OCI-LY3 (cell line): ENCODE data around the gene WDR91.

Experiments used
- H2AFZ ChIP-seq: fragments of 200-600, 300-600 bp; shearing (Covaris generic); 2 replicates; pipeline ENCODE4 v1.6.0; 2014; ENCODE audit warnings: antibody characterized with exemption, low read depth, low read length
- H3K27ac ChIP-seq: fragments of 200-600, 300-600 bp; sonication (generic); 2 replicates; pipeline ENCODE4 v1.5.1; 2014; ENCODE audit warnings: mild to moderate bottlenecking, low read length, moderate library complexity, mixed read lengths
- H3K27me3 ChIP-seq: fragments of 200-600, 300-600 bp; sonication (generic); 2 replicates; pipeline ENCODE4 v1.6.1; 2014; ENCODE audit warnings: low read depth, low read length, mixed read lengths
- H3K36me3 ChIP-seq: fragments of 200-600, 300-600 bp; sonication (generic); replicated peaks from 2 replicates; pipeline ENCODE3; 2014; ENCODE audit warnings: low read depth, low read length, mixed read lengths
- H3K4me1 ChIP-seq: fragments of 300-600, 200-600 bp; sonication (generic); 2 replicates; pipeline ENCODE4 v1.6.1; 2014; ENCODE audit warnings: low read length, mixed read lengths
- H3K4me2 ChIP-seq: fragments of 200-600, 300-600 bp; sonication (generic); 2 replicates; pipeline ENCODE4 v1.6.1; 2014; ENCODE audit warnings: low read length, mixed read lengths
- H3K4me3 ChIP-seq: fragments of 300-600, 200-600 bp; sonication (generic); 2 replicates; pipeline ENCODE4 v1.5.1; 2014; ENCODE audit warnings: antibody characterized with exemption, mild to moderate bottlenecking, low read length, moderate library complexity
- H3K79me2 ChIP-seq: fragments of 300-600, 200-600 bp; shearing (Covaris generic); 2 replicates; pipeline ENCODE4 v1.6.1; 2014; ENCODE audit warnings: mild to moderate bottlenecking, low read length, mixed read lengths
- H3K9ac ChIP-seq: fragments of 300-600, 200-600 bp; shearing (Covaris generic); 2 replicates; pipeline ENCODE4 v1.6.0; 2014; ENCODE audit warnings: mild to moderate bottlenecking, low read length, moderate library complexity
- H3K9me3 ChIP-seq: fragments of 200-600, 300-600 bp; shearing (Covaris generic); 2 replicates; pipeline ENCODE4 v1.6.1; 2014; ENCODE audit warnings: low read length, mixed read lengths; ENCODE audit not compliant: insufficient read depth
- H4K20me1 ChIP-seq: fragments of 200-600, 300-600 bp; sonication (generic); 2 replicates; pipeline ENCODE4 v1.6.1; 2016; ENCODE audit warnings: low read length, mixed read lengths; ENCODE audit not compliant: insufficient read depth
- CTCF ChIP-seq: fragments of 200-600, 300-600 bp; sonication (generic); IDR thresholded peaks from 2 replicates; pipeline ENCODE4 v1.5.1; 2014; ENCODE audit warnings: antibody characterized with exemption, low read length, low read depth
- EZH2phosphoT487 ChIP-seq: fragments of 200-600 bp; shearing (Covaris generic); IDR thresholded peaks from 2 replicates; pipeline ENCODE4 v1.6.1; 2018; ENCODE audit warnings: antibody characterized with exemption, mixed run types, low read depth

WDR91 gene

GRCh38 chr7:135151533-135151932 is 59.8 kb downstream of the WDR91 start:
- no peak overlapping the region for H2AFZ ChIP-seq
- H3K4me1 ChIP-seq = peaks cover 48% of the 10 kb centered on the region
- no peak overlapping the region for H3K4me2 ChIP-seq
- no peaks in the 10 kb centered on the region for H3K79me2 ChIP-seq
- H3K9ac ChIP-seq = no peak overlapping the region
- no peak overlapping the region for H3K27ac ChIP-seq
- H3K36me3 ChIP-seq = peaks cover 4% of the 10 kb centered on the region
- H3K4me3 ChIP-seq = no peak overlapping the region
- H4K20me1 ChIP-seq = no peaks in the 10 kb centered on the region
- H3K9me3 ChIP-seq = peaks cover 17% of the 10 kb centered on the region; the same call in 1 of the 2 replicates
- TF ChIP-seq CTCF = no peak
- TF ChIP-seq EZH2phosphoT487 = no peak
- no peaks in the 10 kb centered on the region for H3K27me3 ChIP-seq

- no peaks in the 10 kb centered on the region for H3K79me2 ChIP-seq
- no peak for TF ChIP-seq EZH2phosphoT487
- TF ChIP-seq CTCF = no peak
- H3K27ac ChIP-seq = no peak overlapping the region
Observed at GRCh38 chr7:135151132-135151531, 60.2 kb downstream of the WDR91 start.

GRCh38 chr7:135150072-135150782 is 61.1 kb downstream of the WDR91 start:
- H3K4me2 ChIP-seq = no peak overlapping the region
- H3K27me3 ChIP-seq = no peaks in the 10 kb centered on the region
- no peak for TF ChIP-seq CTCF
- no peak for TF ChIP-seq EZH2phosphoT487
- H3K9ac ChIP-seq = no peak overlapping the region
- H2AFZ ChIP-seq = no peak overlapping the region
- H4K20me1 ChIP-seq = no peaks in the 10 kb centered on the region
- peaks cover 52% of the 10 kb centered on the region for H3K4me1 ChIP-seq
- no peaks in the 10 kb centered on the region for H3K36me3 ChIP-seq
- 0 out of 2 replicates have a peak, but pooled peaks cover 4% of the 10 kb centered on the region for H3K9me3 ChIP-seq
- no peak overlapping the region for H3K27ac ChIP-seq
- H3K4me3 ChIP-seq = no peak overlapping the region
- no peaks in the 10 kb centered on the region for H3K79me2 ChIP-seq

More at GRCh38 chr7:135151132-135151531, 60.2 kb downstream of the WDR91 start:
- H3K36me3 ChIP-seq = peaks cover 2% of the 10 kb centered on the region
- H3K4me3 ChIP-seq = no peak overlapping the region
- H3K9me3 ChIP-seq = peaks cover 13% of the 10 kb centered on the region; the same call in 1 of the 2 replicates
- H3K9ac ChIP-seq = no peak overlapping the region
- peaks cover 52% of the 10 kb centered on the region for H3K4me1 ChIP-seq
- no peak overlapping the region for H2AFZ ChIP-seq
- no peaks in the 10 kb centered on the region for H4K20me1 ChIP-seq
- no peak overlapping the region for H3K4me2 ChIP-seq
- H3K27me3 ChIP-seq = no peaks in the 10 kb centered on the region

- H3K79me2 ChIP-seq = no peaks in the 10 kb centered on the region
- no peak within 1 kb of the TSS for H3K27ac ChIP-seq
- TF ChIP-seq EZH2phosphoT487 (no peak), CTCF (peak; percentile 9; the same call in 1 of the 2 replicates)
- H3K9ac ChIP-seq = peak within 1 kb of the TSS; percentile 12
- no peaks in the 10 kb centered on the region for H4K20me1 ChIP-seq
- peak within 1 kb of the TSS; percentile 22 for H2AFZ ChIP-seq
- 0 out of 2 replicates have a peak, but pooled peaks cover under 1% of the 10 kb centered on the region for H3K27me3 ChIP-seq
- peak within 1 kb of the TSS; percentile 74 for H3K4me3 ChIP-seq
- peak within 1 kb of the TSS; percentile 68 for H3K4me2 ChIP-seq
- no peaks in the 10 kb centered on the region for H3K36me3 ChIP-seq
- no peaks in the 10 kb centered on the region for H3K9me3 ChIP-seq
- peaks cover 52% of the 10 kb centered on the region for H3K4me1 ChIP-seq
Observed at GRCh38 chr7:135147899-135148721, 63.2 kb downstream of the WDR91 start, which contains the start of gene TMEM140. Gene TMEM140, plus strand, starts transcription at chr7:135148072. Its CDS starts 16,370 bp downstream, at chr7:135164442.
